ENCODE measurements around the gene SIGLEC1. TPM values are rescaled to one million over a fixed set of nuclear protein-coding genes. Genes with fewer than 3 reads are reported as not detected.
A peak's percentile ranks its signal among the peaks of the same experiment; 100 is the strongest.

The SIGLEC1 gene
- total and polyA plus RNA-seq, 2 of the 8 experiments (the other 6 are each of a cell fraction or from before 2014, with no cell fraction given) = 0.02 TPM; not detected in 1

GRCh38 chr20:3670945-3671344 is 41.5 kb downstream of the SIGLEC1 start:
- Histone ChIP-seq H2BK20ac (ENCODE audit: low read length) (no peak overlapping the region), H2BK12ac (ENCODE audit: low read depth, low read length) (peak overlapping the region; percentile 4; the same call in 1 of the 2 replicates), H2BK120ac (replicated peaks; ENCODE audit: low read depth, low read length) (no peak overlapping the region), H3K23me2 (ENCODE audit: low read depth, low read length) (peaks cover 9% of the 10 kb centered on the region; the same call in 1 of the 2 replicates), H4K91ac (replicated peaks; ENCODE audit: insufficient read length, low read length) (no peak overlapping the region), H3K9me3 (ENCODE audit: insufficient read depth in 2 of 2, low read depth in 1 of 2, low read length in 1 of 2) (no peaks in the 10 kb centered on the region), H3K79me1 (ENCODE audit: low read depth, low read length) (no peaks in the 10 kb centered on the region), H4K8ac (ENCODE audit: extremely low read depth, insufficient read depth, low read length) (no peak overlapping the region), H4K5ac (ENCODE audit: insufficient read length, low read depth, low read length) (no peak overlapping the region), H3K79me2 (ENCODE audit: control insufficient read depth in 1 of 2, insufficient read depth in 2 of 2, low read length in 2 of 2) (no peaks in the 10 kb centered on the region), H3K4me2 (ENCODE audit: insufficient read depth in 1 of 2, low read depth in 2 of 2, low read length in 2 of 2) (no peak overlapping the region), H2BK5ac (ENCODE audit: low read depth, low read length) (no peak overlapping the region), H3K14ac (ENCODE audit: insufficient read length) (no peak overlapping the region), H3K27ac (ENCODE audit: low read depth, low read length) (no peak overlapping the region), H3K4me1 (replicated peaks in 1 of 4; ENCODE audit: control insufficient read depth in 3 of 4, insufficient read depth in 4 of 4, low read length in 3 of 4) (peaks cover 0 to 10% (median 3%) of the 10 kb centered on the region in 4 experiments; a peak in 4 of 7 replicates), H2AK5ac (ENCODE audit: low read depth, low read length) (no peak overlapping the region), H3K9ac (replicated peaks in 1 of 4; ENCODE audit: extremely low read depth in 1 of 4, low read depth in 3 of 4, low read length in 3 of 4) (no peak overlapping the region), H3K18ac (ENCODE audit: extremely low read depth, low read length) (no peak overlapping the region), H3K23ac (ENCODE audit: insufficient read length) (no peak overlapping the region), H3K36me3 (ENCODE audit: control insufficient read depth in 2 of 4, insufficient read depth in 4 of 4, low read length in 3 of 4) (no peaks in the 10 kb centered on the region), H2AFZ (ENCODE audit: low read length) (no peak overlapping the region), H4K20me1 (replicated peaks in 1 of 2; ENCODE audit: control insufficient read depth in 1 of 2, insufficient read depth in 2 of 2, low read length in 2 of 2) (peaks cover 0 to 3% of the 10 kb centered on the region in 2 experiments), H3K4me3 (ENCODE audit: extremely low read depth in 1 of 4, insufficient read depth in 2 of 4, low read depth in 3 of 4, low read length in 4 of 4) (no peak overlapping the region), H3K4ac (replicated peaks; ENCODE audit: insufficient read length, low read depth, low read length) (no peak overlapping the region), H3K56ac (replicated peaks; ENCODE audit: insufficient read length, low read depth, low read length) (no peak overlapping the region), H3K27me3 (replicated peaks in 1 of 4; ENCODE audit: control insufficient read depth in 3 of 4, extremely low read depth in 1 of 4, insufficient read depth in 3 of 4, low read length in 3 of 4) (peaks cover 6 to 25% (median 19%) of the 10 kb centered on the region in 4 experiments; a peak in 6 of 7 replicates), H2BK15ac (ENCODE audit: low read length) (no peak overlapping the region)
- 74% methylated on average over 6 of the region's 10 CpGs; no CpG with 5 or more reads in 1 of the 2 experiments for WGBS, 2 experiments (ENCODE audit: extremely low coverage in 1 of 2, insufficient coverage in 1 of 2, insufficient read length in 1 of 2, insufficient replicate concordance in 2 of 2, low coverage in 1 of 2, low lambda C conversion rate in 2 of 2, missing lambda C conversion rate in 1 of 2)
- POLR2A ChIA-PET (ENCODE audit: partially characterized antibody) = interaction anchor here (1.0 to 1.2 kb wide), 3 partner anchors 9 to 49 kb away, joined by 3 to 8 read pairs (median 3); no protein-coding TSS in a partner anchor
- CTCF ChIA-PET (ENCODE audit: partially characterized antibody) = interaction anchor here (0.7 to 45.1 kb wide), 18 partner anchors 8 to 111 kb away, joined by 3 to 1432 read pairs (median 4); partner anchors contain the start of genes ADAM33, GFRA4 and SIGLEC1
- DNase-seq (ENCODE audit: low read depth in 1 of 2, low spot score in 2 of 2) (no peak), FAIRE-seq (no peak)
- TF ChIP-seq SP1 (IDR thresholded peaks at IDR 0.05; ENCODE audit: low read depth, low read length) (no peak), TAF7 (optimal IDR thresholded peaks at IDR 0.05; ENCODE audit: borderline replicate concordance, low read depth, low read length) (no peak), EZH2 (IDR thresholded peaks at IDR 0.05; ENCODE audit: low read depth, low read length, severe bottlenecking) (no peak), SIN3A (conservative IDR thresholded peaks at IDR 0.05 in 1 of 2, IDR thresholded peaks at IDR 0.05 in 1 of 2; ENCODE audit: low read depth in 1 of 2, low read length in 2 of 2) (no peak), SP4 (IDR thresholded peaks at IDR 0.05; ENCODE audit: low read length) (no peak), NRF1 (IDR thresholded peaks at IDR 0.05; ENCODE audit: low read depth, low read length) (no peak), RXRA (IDR thresholded peaks at IDR 0.05; ENCODE audit: insufficient read depth, low read depth, low read length) (no peak), GABPA (IDR thresholded peaks at IDR 0.05; ENCODE audit: borderline replicate concordance, insufficient read depth, low read length) (no peak), SP2 (IDR thresholded peaks at IDR 0.05; ENCODE audit: low read length) (no peak), CEBPB (IDR thresholded peaks at IDR 0.05; ENCODE audit: low read depth, low read length) (no peak)

Measured in H1 (cell line).